GM23338 (cell line): Measurements from ENCODE around the gene POPDC2.

Source experiments
- CREB1 ChIP-seq: fragments of 250-450 bp; sonication (Bioruptor Pico); IDR thresholded peaks from 2 replicates; pipeline ENCODE4 v1.5.0; 2020; ENCODE audit warnings: low read depth, mild to moderate bottlenecking, moderate library complexity
- CTCF ChIP-seq, 2 experiments: fragments of 200-600 bp in 1 of 2; sonication (generic) in 1 of 2; conservative IDR thresholded peaks; 2 replicates each; pipeline versions ENCODE4 v1.5.1 to v1.6.1; 2016 to 2017; ENCODE audit warnings: antibody characterized with exemption in 2 of 2, low read depth in 2 of 2, mild to moderate bottlenecking in 2 of 2, moderate library complexity in 1 of 2
- EZH2 ChIP-seq: fragments of 200-600 bp; sonication (generic); IDR thresholded peaks from one replicate; pipeline ENCODE4 v1.8.0; 2017; ENCODE audit warnings: antibody characterized with exemption, mild to moderate bottlenecking, low read depth; ENCODE audit not compliant: unreplicated experiment
- EZH2phosphoT487 ChIP-seq: fragments of 200-600 bp; sonication (generic); IDR thresholded peaks from one replicate; pipeline ENCODE4 v1.8.1; 2018; ENCODE audit warnings: antibody characterized with exemption; ENCODE audit not compliant: unreplicated experiment
- POLR2AphosphoS5 ChIP-seq: IDR thresholded peaks from 2 replicates; pipeline ENCODE4 v1.6.1; 2016; ENCODE audit warnings: antibody characterized with exemption, low read depth
- REST ChIP-seq: IDR thresholded peaks from one replicate; pipeline ENCODE4 v1.6.1; 2018; ENCODE audit warnings: antibody characterized with exemption; ENCODE audit not compliant: unreplicated experiment
- ZNF331 ChIP-seq: fragments of 250-450 bp; sonication (Bioruptor Pico); IDR thresholded peaks from 2 replicates; pipeline ENCODE4 v1.5.0; 2020; ENCODE audit warnings: low read depth, mild to moderate bottlenecking, moderate library complexity

GRCh38 chr3:119613872-119614271 lies 46.5 kb downstream of the POPDC2 start:
- TF ChIP-seq CTCF (conservative IDR thresholded peaks at IDR 0.05; ENCODE audit: low read depth in 2 of 2) (no peak), EZH2 (no peak), ZNF331 (CRISPR knock-in tag) (no peak), CREB1 (CRISPR knock-in tag) (no peak), EZH2phosphoT487 (no peak), REST (no peak), POLR2AphosphoS5 (no peak)
